ENCODE data around the gene OOSP2.

GRCh38 chr11:59999691-60000090, 40.5 kb upstream of the OOSP2 start:
- no peak for TF ChIP-seq POLR2AphosphoS5 (IDR thresholded peaks at IDR 0.05; ENCODE audit: low read depth, low read length)
- TF ChIP-seq TAF1 (IDR thresholded peaks at IDR 0.05; ENCODE audit: borderline replicate concordance, insufficient read depth, low read length): no peak
- TF ChIP-seq REST (IDR thresholded peaks at IDR 0.05; ENCODE audit: insufficient read depth in 1 of 2, low read depth in 2 of 2, low read length in 2 of 2): no peak
- no peak for TF ChIP-seq SIN3A (IDR thresholded peaks at IDR 0.05; ENCODE audit: borderline replicate concordance, insufficient read depth, low read length)
- TF ChIP-seq FOXP2 (optimal IDR thresholded peaks at IDR 0.05; ENCODE audit: borderline replicate concordance, extremely low read depth, extremely low read length, insufficient read depth): no peak
